Esophagus squamous epithelium (tissue), 4 donors: ENCODE results near the gene IL20RB.

ENCODE experiments used
- POLR2A ChIP-seq, 4 donors: fragments of 450-650 bp; IDR thresholded peaks; one replicate each; pipeline ENCODE4 v1.6.1; 2017; ENCODE audit warnings: antibody characterized with exemption in 4 of 4, mild to moderate bottlenecking in 4 of 4, moderate library complexity in 3 of 4
- TF ChIP-seq, protein P1 (sequence below), 6 experiments: fragments of 450-650 bp in 4 of 6; fragments of 200-600 bp in 2 of 6; sonication (generic) in 2 of 6; IDR thresholded peaks; one replicate each; pipeline ENCODE4 v1.5.1; 2016 to 2019; ENCODE audit warnings: antibody characterized with exemption in 6 of 6, mild to moderate bottlenecking in 4 of 6, moderate library complexity in 4 of 6

DNA sequence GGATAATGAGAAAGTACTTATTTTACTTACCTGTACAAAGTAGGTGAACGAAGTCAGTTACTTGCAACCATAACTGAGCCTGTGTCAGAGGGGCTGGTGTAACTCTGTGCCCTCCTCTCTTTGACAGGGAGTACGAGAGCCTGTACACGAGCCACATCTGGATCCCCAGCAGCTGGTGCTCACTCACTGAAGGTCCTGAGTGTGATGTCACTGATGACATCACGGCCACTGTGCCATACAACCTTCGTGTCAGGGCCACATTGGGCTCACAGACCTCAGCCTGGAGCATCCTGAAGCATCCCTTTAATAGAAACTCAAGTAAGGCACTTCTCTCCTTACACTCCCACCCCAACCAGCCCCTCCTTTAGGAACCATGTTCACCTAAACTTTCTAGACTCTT is 24.2 kb downstream of the IL20RB start:
- TF ChIP-seq, protein P1, sequence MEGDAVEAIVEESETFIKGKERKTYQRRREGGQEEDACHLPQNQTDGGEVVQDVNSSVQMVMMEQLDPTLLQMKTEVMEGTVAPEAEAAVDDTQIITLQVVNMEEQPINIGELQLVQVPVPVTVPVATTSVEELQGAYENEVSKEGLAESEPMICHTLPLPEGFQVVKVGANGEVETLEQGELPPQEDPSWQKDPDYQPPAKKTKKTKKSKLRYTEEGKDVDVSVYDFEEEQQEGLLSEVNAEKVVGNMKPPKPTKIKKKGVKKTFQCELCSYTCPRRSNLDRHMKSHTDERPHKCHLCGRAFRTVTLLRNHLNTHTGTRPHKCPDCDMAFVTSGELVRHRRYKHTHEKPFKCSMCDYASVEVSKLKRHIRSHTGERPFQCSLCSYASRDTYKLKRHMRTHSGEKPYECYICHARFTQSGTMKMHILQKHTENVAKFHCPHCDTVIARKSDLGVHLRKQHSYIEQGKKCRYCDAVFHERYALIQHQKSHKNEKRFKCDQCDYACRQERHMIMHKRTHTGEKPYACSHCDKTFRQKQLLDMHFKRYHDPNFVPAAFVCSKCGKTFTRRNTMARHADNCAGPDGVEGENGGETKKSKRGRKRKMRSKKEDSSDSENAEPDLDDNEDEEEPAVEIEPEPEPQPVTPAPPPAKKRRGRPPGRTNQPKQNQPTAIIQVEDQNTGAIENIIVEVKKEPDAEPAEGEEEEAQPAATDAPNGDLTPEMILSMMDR (IDR thresholded peaks at IDR 0.05), result no peak
- TF ChIP-seq POLR2A (IDR thresholded peaks at IDR 0.05), result no peak
